Brain pericyte (primary cell): Measurements from ENCODE around the gene ADAM22.

Experiments
- DNase-seq: peaks from one replicate; pipeline ENCODE4 v3.0.0-alpha.2; 2012; ENCODE audit warnings: low read depth, low spot score

Gene ADAM22

DNA sequence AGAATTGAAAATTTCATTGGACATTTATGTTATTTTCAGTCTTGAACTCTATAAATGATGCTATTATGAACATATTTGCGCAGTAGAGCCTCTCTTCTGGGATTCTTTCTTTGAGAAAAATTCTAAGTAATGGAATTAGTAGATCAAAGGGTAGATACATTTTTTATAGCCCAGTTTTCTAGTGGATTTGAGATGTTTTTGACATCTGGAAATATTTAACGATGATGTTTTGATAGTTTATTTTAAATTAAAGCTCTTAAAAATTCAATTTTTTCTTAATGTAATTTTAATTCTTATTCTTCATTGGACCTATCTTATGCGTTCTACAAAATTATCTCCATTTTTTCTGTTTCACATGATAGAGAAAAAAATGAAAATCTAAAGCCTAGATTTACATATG, 103.0 kb downstream of the ADAM22 start:
- DNase-seq = no peak

DNA sequence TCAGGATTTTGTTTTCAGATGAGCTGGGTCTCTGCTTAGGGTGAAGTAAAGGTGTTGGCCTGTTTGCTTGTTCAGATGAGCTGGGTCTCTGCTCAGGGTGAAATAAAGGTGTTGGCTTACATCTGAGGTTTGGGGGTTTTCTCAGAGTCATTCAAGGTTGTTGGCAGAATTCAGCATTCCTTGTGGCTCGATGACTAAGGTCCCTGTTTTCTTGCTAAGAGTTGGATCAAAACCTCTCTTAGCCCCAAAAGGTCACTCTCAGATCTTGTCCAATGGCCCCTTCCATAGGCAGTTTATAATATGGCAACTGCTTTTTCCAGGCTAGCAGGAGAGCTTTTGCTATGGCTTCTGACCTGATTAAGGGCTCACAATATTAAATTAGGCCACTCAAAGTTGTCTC, 106.6 kb downstream of the ADAM22 start:
- no peak for DNase-seq

DNA sequence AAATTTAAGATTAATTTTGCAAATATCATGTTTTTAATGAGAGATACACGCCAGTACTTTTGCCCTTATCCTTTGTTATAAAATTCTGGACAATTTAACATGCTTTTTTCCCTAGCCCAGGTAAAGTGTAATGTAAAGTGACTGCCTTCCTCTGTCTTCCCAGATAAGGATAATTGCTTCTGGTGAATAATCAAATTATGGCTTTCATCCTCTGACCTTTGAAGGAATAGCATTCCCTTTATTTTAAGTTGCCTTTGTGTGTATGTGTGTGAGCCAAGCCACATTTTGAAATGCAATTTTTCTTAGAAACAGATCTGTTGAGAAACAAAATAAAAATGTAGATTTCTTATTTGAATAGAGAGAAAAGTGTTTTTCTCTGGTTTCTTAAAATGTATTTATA, 107.5 kb downstream of the ADAM22 start:
- DNase-seq = no peak

DNA sequence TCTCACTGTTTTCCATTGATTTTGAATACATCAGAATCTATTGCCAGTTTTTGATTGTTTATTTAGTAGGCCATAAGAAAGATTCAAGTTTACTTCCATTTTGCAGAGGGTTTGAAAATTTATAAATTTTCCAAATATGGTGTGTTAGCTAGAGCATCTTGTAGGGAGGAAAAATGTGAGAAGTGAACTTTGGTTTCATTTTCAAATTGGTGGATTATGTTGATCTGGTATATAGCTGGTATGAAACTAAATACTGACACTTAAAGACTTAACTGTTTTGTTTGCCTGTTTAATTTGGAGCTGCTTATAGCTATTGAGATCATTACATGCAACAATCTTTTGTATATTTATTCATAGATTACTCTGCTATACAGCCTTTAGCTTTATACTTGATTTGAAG, 108.1 kb downstream of the ADAM22 start:
- DNase-seq = no peak

DNA sequence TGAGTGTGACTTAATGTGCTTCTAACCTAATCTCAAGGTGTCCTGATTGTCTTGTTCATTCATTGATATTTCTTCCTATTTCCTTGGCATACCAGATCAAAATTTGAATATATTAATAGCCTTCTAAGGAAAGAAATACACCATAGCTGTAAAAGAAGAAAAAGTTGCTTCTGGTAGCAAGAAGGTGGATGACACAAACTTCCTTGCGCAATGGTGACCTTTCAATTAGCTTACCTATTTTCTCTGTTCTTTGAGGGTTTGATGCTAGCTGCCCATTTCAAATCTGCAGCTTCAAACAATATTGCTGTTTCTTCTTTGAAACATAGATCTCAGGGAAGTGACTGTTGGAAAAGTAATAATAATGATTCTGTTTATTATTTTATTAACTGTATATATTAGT, 108.8 kb downstream of the ADAM22 start:
- no peak for DNase-seq

DNA sequence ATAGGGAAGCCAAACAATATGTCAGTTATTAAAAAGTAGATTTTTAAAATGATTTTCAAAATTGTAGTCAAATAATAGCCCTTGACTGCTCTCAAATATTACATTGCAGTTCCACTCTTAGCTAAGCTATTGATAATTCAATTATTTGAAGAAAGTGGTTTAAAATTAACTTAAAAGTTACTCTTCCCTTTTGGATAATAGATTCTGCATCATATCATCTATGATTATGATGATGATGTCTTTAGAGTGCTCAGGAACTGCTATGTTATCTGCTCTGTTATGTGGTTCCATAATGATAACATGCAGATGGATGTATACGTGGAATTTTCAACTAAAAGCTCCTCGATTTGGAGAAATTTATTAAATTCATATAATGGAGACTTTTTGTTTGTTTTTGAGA, 110.0 kb downstream of the ADAM22 start:
- DNase-seq = no peak

DNA sequence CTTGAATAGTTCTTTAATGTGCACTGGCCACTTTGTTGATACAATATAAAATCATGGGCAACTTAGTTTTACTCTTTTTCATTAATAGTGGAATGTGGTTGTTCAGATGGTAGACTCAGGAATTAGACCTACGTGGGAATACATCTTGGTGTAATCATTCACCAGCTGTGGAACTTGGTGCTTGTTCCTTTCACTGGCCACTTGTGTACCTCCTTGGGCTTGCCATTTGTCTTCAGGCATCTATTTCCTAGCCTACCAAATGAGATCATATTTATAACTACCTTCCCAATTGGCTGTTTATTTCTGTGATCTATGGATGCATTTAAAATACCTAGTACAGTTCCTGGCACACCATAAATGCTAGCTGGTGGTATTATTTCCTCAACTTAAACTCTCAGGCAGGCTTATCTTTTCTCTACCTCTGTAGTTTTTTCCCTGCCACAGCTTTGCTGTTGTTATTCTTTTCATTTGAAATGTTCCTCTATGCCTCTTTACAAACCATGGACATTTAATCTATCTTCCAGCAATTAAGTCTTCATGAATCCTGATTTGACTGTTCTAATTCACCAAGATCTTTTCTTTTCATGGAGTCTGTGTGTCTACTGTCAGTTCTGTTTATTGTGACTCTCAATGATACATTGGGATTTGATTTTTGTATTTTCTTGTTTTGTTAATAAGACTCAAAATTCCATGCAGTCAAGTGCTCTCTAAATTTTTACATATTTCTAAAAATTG, 113.0 kb downstream of the ADAM22 start:
- DNase-seq = no peak

DNA sequence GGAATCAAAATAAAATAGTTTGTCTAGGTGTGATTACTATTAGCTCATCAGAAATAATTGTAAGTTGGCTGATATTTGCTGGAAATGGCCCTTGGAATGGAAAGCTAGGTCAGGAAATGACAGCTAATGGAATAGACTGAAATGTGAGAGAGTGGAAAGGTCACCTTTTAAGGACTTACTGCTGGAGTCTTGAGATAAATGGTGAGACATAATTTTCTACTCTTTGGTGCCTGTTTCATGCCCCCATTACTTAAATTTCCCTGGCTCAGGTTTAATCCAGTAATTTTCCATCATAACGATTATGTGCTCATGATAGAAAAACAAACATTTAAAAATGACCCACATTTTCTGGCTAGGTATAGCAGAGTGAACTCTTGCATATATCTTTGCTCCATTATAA, 123.6 kb downstream of the ADAM22 start:
- DNase-seq = no peak

DNA sequence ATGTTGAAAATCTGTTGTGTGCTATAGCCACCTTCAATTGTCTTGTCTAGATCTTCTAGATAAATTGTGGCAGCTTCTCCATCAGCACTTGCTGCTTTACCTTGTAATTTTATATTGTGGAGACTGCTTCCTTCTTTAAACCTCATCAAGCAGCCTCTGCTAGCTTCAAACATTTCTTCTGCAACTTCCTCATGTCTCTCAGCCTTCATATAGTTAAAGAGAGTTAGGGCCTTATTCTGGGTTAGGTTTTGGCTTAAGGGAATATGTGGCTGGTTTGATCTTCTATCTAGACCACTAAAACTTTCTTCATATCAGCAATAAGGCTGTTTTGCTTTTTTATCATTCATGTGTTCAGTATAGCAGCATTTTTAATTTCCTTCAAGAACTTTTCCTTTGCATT, 128.2 kb downstream of the ADAM22 start:
- DNase-seq = no peak

DNA sequence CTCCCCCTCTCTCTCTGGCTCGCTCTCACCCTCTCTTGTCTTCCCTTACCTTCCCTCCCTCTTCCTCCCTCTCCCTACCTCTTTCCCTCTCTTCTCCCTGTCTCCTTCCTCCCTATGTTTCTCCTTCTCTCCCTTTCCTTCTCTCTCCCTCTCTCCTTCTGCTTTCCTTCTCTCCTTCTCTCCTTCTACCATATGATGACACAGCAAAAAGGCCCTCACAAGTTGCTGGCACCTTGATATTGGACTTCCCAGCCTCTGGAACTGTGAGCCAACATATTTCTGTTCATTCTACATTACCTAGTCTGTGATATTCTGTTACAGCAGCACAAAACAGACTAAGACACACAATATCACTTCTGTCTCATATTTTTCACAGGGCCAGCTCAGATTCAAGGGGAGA, 135.0 kb downstream of the ADAM22 start:
- DNase-seq = no peak

DNA sequence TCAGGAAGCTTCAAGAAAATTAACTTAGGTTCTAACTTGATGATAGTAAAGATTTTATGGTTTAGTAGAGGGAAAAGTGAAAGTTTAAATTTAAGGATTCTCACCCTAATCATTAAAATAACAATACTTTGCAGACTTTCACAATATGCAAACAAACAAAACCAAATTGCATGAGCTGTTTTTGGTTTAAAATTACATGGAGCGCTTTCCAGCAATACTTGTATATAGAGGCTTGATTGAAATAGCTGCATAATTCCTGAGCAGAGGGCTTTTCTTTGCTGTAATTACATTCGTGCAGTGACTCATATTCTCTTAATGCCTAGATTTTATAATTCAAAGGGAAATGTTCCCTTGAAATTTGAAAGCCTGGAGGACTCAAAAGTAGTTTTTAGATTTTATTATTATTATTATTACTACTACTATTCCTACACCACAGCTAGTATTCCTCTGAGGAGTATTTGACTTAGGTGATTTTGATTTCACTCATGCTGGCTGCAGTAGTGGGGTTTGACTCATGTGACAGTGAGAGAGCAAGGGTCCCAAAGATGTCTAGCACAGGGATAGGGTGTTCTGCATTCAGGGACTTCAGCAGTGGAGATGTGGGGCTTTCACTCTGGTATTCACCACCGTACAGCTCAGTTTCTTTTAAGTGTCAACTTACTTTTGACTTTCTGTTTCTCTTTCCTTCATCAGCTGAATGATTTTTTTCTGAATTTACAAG, 138.1 kb downstream of the ADAM22 start:
- DNase-seq = no peak

DNA sequence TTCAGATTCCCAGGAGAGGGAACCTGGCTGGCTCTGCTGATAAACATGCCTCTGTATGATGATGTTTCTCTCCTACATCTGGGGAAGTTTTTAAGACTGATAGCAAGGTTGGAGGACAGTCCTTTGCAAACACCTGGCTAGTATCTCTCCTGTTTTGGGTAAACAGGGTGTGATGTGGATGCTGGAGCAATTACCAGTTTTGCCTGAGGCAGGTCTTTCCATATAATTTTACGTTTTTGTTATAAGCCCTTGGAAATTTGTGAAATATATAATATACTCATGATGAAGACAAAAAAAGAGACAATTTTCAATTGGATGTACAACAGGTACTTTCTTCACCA, 138.6 kb downstream of the ADAM22 start:
- DNase-seq = no peak

DNA sequence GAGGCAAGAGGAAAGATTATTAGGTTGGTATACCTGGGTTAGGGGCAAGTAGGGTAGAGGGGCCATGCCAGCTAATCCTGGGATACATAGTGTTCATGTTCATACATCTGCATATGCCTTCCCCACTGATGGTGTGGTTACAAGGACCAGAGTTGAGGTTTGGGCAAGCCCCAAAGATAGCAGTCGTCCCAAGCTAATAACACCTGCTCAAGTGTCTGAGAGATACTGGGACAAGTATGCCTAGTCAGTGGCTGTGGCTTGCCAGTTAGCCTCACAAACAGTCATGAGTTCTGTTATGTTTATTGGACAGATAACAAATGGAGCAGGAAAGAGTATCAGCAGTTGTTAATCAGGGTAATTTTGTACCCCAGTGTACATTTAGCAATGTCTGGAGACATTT, 139.6 kb downstream of the ADAM22 start:
- DNase-seq = no peak

DNA sequence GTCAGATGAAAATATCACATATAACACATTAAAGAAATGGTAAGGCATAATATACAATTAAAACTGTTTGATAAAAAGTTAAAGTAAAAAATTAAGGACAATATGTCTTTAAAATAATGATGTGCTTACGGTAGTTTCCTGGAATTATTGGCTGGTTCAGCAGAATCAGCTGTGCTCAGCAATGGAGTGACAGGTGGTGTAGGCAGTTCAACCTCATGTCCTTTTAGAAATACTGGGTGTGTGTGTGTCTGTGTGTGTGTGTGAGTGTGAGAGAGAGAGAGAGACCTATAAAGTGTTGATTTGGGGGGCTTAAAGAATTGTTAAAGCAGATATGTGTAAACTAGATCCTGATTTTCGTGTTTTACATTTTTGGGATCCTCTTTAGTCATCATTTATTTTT, 141.2 kb downstream of the ADAM22 start:
- no peak for DNase-seq

DNA sequence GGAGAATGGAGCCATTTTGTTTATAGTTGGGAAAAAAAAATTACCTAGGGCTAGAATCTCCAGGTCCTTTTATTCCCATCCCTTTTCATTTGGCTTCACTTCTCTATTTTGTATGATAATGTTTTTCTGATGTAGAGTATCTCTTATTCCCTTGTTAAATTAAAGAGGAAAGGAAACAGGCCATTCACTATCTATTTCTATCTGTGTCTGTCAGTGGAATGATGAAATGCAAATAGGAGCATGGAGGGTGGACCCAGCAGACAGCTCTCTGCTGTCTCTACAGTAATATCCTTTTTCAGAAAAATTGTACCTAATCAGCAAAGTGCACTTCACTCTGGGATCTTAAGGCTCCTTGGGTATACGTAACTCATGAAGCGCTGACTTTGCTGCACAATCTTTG, 149.8 kb downstream of the ADAM22 start:
- no peak for DNase-seq

DNA sequence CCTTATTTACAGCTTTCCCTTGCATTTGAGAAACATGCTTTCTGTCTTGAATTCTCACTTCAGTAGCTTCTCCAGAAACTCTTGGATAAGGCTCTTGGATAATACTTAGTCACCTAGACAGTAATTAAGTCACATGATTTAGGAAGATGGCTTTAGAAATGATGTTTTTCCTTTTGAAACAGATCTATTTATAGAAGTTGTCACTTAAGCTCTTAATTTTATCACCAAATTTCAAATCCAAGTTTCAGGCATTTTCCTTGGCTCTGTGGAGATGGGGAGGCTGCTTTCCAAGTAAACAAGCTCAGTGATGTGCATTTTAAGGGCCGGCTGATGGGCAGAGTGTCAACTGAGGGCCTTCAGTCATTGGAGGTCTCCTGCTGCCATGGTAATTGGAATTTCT, 155.5 kb downstream of the ADAM22 start:
- DNase-seq = no peak

DNA sequence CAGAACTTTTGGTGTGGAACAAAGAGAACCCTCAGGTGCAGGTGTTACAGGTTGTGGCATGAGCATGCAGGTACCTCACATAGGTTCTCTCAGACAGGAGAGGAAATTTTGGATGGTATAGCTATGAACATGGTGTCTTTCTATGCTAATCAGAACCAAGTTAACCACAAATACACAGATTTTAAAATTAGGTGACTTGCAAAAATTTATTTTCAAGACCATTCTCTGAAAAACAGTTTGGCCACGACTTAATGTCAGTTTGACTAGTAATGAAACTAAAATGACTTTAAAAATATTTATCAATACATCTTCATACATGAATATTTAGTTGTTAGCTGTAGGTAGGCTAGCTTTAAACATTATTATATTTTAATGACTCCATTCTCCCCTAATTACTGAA, 156.2 kb downstream of the ADAM22 start:
- no peak for DNase-seq

DNA sequence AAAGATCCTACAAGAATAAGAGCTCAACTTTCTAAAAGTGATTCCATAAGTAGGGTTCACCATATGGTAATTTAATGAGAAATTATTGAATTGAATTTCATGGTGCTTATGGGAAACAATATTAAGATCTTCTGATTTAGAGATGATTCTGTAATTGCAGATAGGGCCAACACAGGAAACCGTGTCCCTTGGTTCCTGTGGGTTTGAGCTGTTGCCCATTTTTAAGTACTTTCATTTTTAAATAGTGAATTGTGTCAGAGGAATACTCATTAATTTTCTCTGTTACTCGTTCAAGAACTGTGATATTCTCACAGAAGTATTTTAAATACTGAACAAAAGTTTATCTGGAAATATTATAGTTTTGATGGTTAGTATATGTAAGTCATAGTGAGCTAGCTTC, 156.6 kb downstream of the ADAM22 start:
- DNase-seq = no peak

DNA sequence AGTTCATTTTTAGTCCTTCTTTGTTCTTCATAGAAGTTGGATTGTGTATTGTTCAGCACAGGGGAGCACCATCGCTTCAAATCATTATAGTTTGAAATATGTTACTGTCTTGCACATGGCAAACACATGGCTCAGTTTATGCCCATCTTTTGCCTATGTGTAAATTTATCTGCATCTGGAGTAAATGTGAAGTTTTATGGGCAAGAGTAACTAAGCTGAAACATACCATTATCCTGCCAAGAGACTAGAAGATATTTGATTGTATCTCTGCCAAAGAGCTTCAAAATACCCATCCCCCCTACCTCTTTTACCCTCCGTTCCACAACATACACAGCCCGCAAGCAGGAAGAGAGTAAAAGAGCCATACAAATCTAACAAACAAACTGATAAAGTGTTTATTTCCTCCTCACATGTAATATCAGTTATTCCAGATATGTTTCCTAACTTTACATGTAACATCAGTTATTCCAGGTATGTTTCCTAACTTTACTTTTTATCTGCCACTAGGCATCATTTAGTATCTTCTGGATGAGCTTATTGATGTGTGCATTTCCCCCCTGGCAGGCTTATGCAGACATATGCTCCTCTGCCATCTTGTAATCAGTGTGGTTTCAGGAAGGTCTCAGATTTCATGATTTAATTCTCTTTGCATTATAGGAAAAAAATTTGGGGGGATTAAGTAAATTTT, 158.1 kb downstream of the ADAM22 start:
- DNase-seq = no peak

DNA sequence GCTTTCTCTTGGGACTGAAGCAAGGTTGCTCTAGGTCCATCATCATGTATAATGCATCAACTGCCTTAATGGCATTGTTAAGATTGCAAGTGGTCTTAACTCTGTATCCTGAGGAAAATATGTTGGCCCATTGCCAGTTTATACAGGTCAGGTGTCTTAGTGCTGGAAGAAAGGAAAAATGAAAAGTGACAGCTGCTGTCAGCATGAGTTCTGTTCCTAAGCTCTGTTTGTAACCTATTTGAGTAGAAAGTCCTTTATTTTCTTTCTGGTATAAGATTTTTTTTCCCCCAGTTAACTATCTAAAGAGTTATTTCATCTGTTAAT, 158.6 kb downstream of the ADAM22 start:
- DNase-seq = no peak

DNA sequence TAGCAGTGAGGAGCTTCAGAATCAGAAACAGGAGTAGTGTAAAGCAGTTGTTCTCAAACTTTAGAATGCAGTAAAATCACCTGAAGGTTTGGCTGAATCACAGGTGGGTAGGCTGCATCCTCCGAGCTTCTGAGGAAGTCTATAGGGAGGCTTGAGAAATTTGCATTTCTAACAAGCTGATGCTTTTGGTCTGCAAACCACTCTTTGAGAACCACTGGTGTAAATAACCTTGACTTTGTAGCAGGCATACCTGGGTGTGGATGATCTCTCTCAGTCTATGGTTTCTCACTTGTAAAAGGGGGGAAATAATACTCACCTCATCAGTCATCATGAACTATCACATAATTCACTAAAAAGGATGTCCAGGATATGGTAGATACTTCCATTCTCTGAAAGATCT, 167.7 kb downstream of the ADAM22 start:
- DNase-seq = no peak

DNA sequence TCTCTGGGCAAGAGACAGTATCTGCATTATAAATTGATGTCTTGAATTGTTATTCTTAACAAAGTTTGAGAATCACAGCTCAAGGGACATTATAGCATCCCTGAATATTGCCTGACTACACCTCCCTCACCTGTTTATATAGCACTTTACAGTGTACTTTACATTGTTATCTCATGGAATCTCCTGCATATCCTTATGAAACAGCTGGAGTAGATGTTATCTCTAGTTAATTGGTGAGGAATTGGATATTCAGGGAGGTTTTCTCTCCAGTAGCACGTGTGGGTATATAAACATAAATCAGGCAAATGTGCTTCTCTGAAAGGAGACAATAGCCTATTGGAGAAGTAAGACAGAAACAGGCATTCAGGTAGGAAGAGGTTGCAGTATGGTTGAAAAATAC, 168.6 kb downstream of the ADAM22 start:
- no peak for DNase-seq

DNA sequence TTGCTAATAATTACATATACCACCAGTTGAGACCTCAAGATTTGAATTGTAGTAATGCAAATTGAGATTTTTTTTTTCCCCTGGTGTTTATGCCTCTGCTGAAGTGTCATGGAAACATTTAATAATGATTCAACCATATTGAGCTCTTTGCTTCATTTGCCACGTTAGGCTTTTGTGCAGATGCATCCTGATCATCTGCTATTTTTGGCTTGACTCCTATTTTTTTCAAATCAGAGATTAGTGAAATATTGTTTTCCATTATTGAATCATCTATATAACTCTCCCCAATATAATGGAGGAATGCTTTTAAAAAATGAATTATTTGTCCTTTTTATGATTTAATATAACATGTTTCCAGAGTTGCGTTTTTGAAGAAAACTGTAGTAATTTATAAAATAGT, 170.7 kb downstream of the ADAM22 start:
- DNase-seq = no peak
